Measurements from ENCODE around the gene TEAD4.

The TEAD4 gene

GRCh38 chr12:3003357-3003992 is 44.3 kb downstream of the TEAD4 start:
- no peak for DNase-seq

- DNase-seq, result no peak
Observed at GRCh38 chr12:3004655-3005565, 45.7 kb downstream of the TEAD4 start.

GRCh38 chr12:3005736-3006135 is 46.5 kb downstream of the TEAD4 start:
- no peak for DNase-seq

- no peak for DNase-seq
Observed at GRCh38 chr12:3009780-3010179, 50.6 kb downstream of the TEAD4 start.

GRCh38 chr12:3010214-3010930 is 51.2 kb downstream of the TEAD4 start:
- DNase-seq, result no peak

- no peak for DNase-seq
Observed at GRCh38 chr12:3012786-3013185, 53.6 kb downstream of the TEAD4 start.

- DNase-seq, result no peak
Observed at GRCh38 chr12:3014641-3015040, 55.4 kb downstream of the TEAD4 start.

GRCh38 chr12:3015356-3015755 is 56.2 kb downstream of the TEAD4 start:
- DNase-seq, result no peak

GRCh38 chr12:3016191-3016590 is 57.0 kb downstream of the TEAD4 start:
- no peak for DNase-seq

GRCh38 chr12:3017281-3017680 is 58.1 kb downstream of the TEAD4 start:
- DNase-seq, result no peak

GRCh38 chr12:3018284-3019004 is 59.2 kb downstream of the TEAD4 start:
- no peak for DNase-seq

GRCh38 chr12:3019005-3019680 is 59.9 kb downstream of the TEAD4 start:
- DNase-seq, result no peak

GRCh38 chr12:3020399-3020798 is 61.2 kb downstream of the TEAD4 start:
- DNase-seq, result no peak

GRCh38 chr12:3020850-3021435 is 61.7 kb downstream of the TEAD4 start:
- DNase-seq, result no peak

GRCh38 chr12:3022411-3022810 is 63.2 kb downstream of the TEAD4 start:
- DNase-seq, result no peak

- no peak for DNase-seq
Observed at GRCh38 chr12:3022961-3023360, 63.8 kb downstream of the TEAD4 start.

GRCh38 chr12:3028108-3028507 is 68.9 kb downstream of the TEAD4 start:
- DNase-seq, result no peak

- DNase-seq, result no peak
Observed at GRCh38 chr12:3030821-3031429, 71.7 kb downstream of the TEAD4 start.

- no peak for DNase-seq
Observed at GRCh38 chr12:3032161-3032560, 73.0 kb downstream of the TEAD4 start.

- no peak for DNase-seq
Observed at GRCh38 chr12:3032770-3033538, 73.8 kb downstream of the TEAD4 start.

GRCh38 chr12:3033539-3033867 is 74.3 kb downstream of the TEAD4 start:
- DNase-seq, result no peak
